DND-41 (cell line): ENCODE data around the gene AJAP1.

Experiments used
- CTCF ChIP-seq: IDR thresholded peaks from 2 replicates; pipeline ENCODE4 v1.5.1; 2012; ENCODE audit warnings: borderline replicate concordance, low read length, moderate library complexity, mild to moderate bottlenecking; ENCODE audit not compliant: poor library complexity, severe bottlenecking; ENCODE audit errors: extremely low read depth
- EZH2 ChIP-seq: IDR thresholded peaks from 3 replicates; pipeline ENCODE4 v1.6.1; 2012; ENCODE audit warnings: borderline replicate concordance, low read depth, mild to moderate bottlenecking, moderate library complexity, low read length, inconsistent platforms; ENCODE audit not compliant: severe bottlenecking

- TF ChIP-seq CTCF, result no peak
- TF ChIP-seq EZH2, result no peak
Observed at GRCh38 chr1:4802024-4802423, 147.6 kb downstream of the AJAP1 start.
